ENCODE measurements around the gene RSPH4A.

RSPH4A gene

DNA sequence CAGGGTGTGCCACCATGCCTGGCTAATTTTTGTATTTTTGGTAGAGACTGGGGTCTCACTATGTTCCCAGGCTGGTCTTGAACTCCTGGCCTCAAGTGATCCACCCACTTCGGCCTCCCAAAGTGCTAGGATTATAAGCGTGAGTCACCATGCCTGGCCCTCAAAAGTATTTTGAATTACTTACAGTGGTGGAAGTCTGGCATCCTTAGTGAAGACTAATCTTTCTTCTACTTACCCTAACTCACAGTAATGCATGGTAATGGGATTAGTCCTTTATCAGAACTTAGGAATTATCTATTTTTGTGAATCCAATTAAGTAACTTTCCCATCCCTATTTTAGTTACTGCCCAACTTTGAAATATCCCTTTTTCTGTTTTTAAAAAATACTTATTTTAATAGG, 41.1 kb upstream of the RSPH4A start:
- in situ Hi-C loops (cut with HindIII; ENCODE audit: low sequenced_read_pairs): no loop called here
- TF ChIP-seq, protein P1, sequence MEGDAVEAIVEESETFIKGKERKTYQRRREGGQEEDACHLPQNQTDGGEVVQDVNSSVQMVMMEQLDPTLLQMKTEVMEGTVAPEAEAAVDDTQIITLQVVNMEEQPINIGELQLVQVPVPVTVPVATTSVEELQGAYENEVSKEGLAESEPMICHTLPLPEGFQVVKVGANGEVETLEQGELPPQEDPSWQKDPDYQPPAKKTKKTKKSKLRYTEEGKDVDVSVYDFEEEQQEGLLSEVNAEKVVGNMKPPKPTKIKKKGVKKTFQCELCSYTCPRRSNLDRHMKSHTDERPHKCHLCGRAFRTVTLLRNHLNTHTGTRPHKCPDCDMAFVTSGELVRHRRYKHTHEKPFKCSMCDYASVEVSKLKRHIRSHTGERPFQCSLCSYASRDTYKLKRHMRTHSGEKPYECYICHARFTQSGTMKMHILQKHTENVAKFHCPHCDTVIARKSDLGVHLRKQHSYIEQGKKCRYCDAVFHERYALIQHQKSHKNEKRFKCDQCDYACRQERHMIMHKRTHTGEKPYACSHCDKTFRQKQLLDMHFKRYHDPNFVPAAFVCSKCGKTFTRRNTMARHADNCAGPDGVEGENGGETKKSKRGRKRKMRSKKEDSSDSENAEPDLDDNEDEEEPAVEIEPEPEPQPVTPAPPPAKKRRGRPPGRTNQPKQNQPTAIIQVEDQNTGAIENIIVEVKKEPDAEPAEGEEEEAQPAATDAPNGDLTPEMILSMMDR (IDR thresholded peaks at IDR 0.05; ENCODE audit: low read depth, low read length): no peak
- no peak overlapping the region for H3K4me3 ChIP-seq (ENCODE audit: low read depth, low read length)
- DNase-seq (ENCODE audit: low read depth, low spot score): no peak

DNA sequence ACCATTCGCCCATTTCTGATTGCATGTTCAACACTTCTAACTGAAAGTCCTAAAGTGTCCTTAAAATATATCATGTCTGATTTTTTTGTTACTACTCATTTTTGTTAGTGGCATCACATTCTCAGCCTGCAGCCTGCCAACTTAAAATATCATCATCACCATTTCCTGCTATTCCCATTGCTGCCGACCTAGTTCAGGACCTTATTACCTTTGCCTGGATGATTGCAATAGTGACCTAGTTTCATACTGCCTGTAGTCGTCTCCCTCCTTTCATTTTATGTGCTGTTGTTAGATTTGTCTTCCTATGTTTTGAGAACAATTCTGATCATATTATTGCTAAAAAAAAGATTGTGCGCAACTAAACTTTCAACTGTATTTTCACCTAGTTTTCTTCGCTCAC, 38.8 kb upstream of the RSPH4A start:
- DNase-seq (ENCODE audit: low read depth, low spot score): no peak
- TF ChIP-seq, protein P1 (IDR thresholded peaks at IDR 0.05; ENCODE audit: low read depth, low read length): no peak
- H3K4me3 ChIP-seq (ENCODE audit: low read depth, low read length): no peak overlapping the region
- in situ Hi-C loops (cut with HindIII; ENCODE audit: low sequenced_read_pairs): no loop called here

DNA sequence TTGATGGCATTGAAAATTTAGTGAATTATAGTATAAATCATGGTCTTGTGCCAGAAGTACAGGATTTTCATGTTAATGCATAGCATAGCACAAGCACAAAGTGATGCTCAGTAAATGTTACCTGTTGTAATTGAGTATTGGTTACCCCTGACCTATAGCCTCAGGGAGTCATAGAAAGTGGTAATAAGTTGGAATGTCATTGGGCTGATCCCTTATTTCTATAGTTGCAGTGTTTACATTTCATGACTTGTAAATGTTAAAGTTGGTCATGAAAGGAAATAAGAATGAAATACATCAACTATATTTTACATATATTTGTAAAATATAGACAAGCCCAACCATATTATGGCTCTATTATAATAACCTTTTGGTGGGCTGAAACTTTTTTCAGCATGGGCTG, 37.9 kb upstream of the RSPH4A start:
- no peak overlapping the region for H3K4me3 ChIP-seq (ENCODE audit: low read depth, low read length)
- no peak for DNase-seq (ENCODE audit: low read depth, low spot score)
- in situ Hi-C loops (cut with HindIII; ENCODE audit: low sequenced_read_pairs): no loop called here
- TF ChIP-seq, protein P1 (IDR thresholded peaks at IDR 0.05; ENCODE audit: low read depth, low read length): no peak

DNA sequence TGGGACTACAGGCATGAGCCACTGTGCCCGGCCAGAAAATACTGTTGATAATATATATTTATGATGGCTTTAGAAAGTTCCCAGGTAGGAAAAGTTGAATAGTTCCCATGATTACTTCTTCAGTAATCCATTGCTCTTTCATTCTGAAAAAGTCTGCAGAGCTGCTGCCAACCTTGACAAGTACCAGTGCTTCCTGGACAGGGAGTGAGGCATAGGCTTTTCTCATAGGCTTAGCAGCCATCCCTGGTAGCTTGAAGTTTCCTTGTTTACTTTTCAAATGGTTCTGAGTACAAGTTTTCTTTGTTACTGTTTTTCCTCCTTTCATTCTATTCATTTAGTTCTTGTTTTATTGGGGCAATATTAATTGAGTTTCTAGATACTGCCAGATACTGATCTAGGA, 37.1 kb upstream of the RSPH4A start:
- no peak for DNase-seq (ENCODE audit: low read depth, low spot score)
- no peak overlapping the region for H3K4me3 ChIP-seq (ENCODE audit: low read depth, low read length)
- TF ChIP-seq, protein P1 (IDR thresholded peaks at IDR 0.05; ENCODE audit: low read depth, low read length): no peak
- in situ Hi-C loops (cut with HindIII; ENCODE audit: low sequenced_read_pairs): no loop called here

DNA sequence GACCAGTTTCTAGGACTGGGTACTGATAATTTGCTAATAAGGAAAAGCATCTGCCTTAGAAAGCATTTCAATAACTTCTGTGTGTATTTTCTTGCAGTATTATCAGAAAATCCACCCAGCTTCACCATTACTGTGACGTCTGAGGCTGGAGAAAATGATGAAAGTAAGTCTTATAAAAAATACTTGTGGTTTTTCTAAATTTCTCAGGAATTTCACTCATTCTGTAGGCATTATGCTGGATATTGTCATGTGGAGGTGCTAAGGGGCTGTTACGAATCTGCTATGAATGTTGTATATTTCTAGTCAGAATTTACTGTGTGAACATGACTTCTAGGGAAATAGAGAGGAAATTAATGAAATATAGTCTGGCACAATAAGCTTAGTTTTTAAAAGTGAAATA, 36.1 kb upstream of the RSPH4A start:
- TF ChIP-seq, protein P1 (IDR thresholded peaks at IDR 0.05; ENCODE audit: low read depth, low read length): no peak
- in situ Hi-C loops (cut with HindIII; ENCODE audit: low sequenced_read_pairs): no loop called here
- peak; percentile 44 for DNase-seq (ENCODE audit: low read depth, low spot score)
- H3K4me3 ChIP-seq (ENCODE audit: low read depth, low read length): no peak overlapping the region

DNA sequence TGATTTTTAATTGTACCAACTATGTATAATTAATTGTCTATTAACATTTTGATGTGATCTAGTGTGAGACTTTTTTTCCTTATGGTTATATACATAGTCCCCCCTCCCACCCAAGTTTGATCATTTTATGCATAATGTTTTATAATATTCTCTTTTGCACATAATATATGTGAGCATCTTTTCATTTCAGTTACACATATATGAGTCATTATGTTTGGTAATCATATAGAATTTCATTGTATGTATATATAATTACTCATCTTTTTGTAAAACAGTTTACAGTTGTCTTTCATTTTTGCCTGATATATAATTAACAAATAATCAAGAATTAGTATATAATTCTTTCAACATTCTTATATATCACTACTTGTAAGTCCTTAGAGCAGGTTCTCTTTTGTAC, 30.0 kb upstream of the RSPH4A start:
- DNase-seq (ENCODE audit: low read depth, low spot score): no peak
- TF ChIP-seq, protein P1 (IDR thresholded peaks at IDR 0.05; ENCODE audit: low read depth, low read length): no peak
- in situ Hi-C loops (cut with HindIII; ENCODE audit: low sequenced_read_pairs): no loop called here
- no peak overlapping the region for H3K4me3 ChIP-seq (ENCODE audit: low read depth, low read length)

DNA sequence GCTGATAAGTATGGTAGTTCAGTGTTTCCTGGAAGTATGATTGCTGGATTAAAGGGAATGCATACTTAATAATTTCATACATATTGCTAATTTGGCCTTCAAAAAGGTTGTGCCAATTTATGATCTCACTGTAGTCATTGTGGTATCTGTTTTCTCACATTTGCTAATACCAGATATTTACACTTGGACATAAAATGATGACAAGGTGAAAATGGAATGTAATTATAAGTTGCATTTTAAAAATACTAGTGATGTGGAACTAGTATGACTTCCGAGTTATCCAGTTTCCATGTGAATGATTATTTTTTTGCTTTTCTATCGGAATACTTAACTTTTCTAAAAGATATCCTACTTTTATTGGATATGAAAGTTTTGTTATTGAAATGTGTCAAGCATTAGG, 29.5 kb upstream of the RSPH4A start:
- TF ChIP-seq, protein P1 (IDR thresholded peaks at IDR 0.05; ENCODE audit: low read depth, low read length): no peak
- in situ Hi-C loops (cut with HindIII; ENCODE audit: low sequenced_read_pairs): no loop called here
- no peak for DNase-seq (ENCODE audit: low read depth, low spot score)
- H3K4me3 ChIP-seq (ENCODE audit: low read depth, low read length): no peak overlapping the region
